Amniotic epithelial cell (primary cell): Measurements from ENCODE around the gene FAM98C.

ENCODE experiments used
- DNase-seq: peaks from one replicate; pipeline ENCODE4 v3.0.0-alpha.2; 2010; ENCODE audit warnings: low read depth

Gene FAM98C

GRCh38 chr19:38457202-38457601 is 54.3 kb downstream of the FAM98C start:
- DNase-seq, result no peak

- DNase-seq, result no peak
Measured at GRCh38 chr19:38457690-38458405, 55.0 kb downstream of the FAM98C start.
